Muscle of leg (tissue), 11 donors: ENCODE measurements around the gene OR1N1. TPM values are rescaled to one million over a fixed set of nuclear protein-coding genes. Genes with fewer than 3 reads are reported as not detected.
"Not testable (repeated sequence)": the region's sequence is repeated elsewhere in the genome, so short reads cannot be mapped to it uniquely, and the experiment has no call there.

Experiments
- DNase-seq: peaks from one replicate; pipeline ENCODE4 v3.0.0; 2013
- H3K27ac ChIP-seq: one replicate; pipeline ENCODE4 v1.5.1; 2013; ENCODE audit warnings: mild to moderate bottlenecking, low read length, control low read depth
- H3K27me3 ChIP-seq: one replicate; pipeline ENCODE4 v1.6.1; 2013; ENCODE audit warnings: low read length; ENCODE audit not compliant: control insufficient read depth, insufficient read depth
- H3K36me3 ChIP-seq: one replicate; pipeline ENCODE4 v1.6.1; 2013; ENCODE audit warnings: low read length; ENCODE audit not compliant: control insufficient read depth, insufficient read depth
- H3K4me1 ChIP-seq: one replicate; pipeline ENCODE4 v1.6.1; 2013; ENCODE audit warnings: low read length; ENCODE audit not compliant: control insufficient read depth, insufficient read depth
- H3K4me3 ChIP-seq: one replicate; pipeline ENCODE4 v1.5.1; 2013; ENCODE audit warnings: low read length, control low read depth
- H3K9me3 ChIP-seq: replicated peaks from 2 replicates; pipeline ENCODE4 v1.6.1; 2013; ENCODE audit warnings: low read depth, low read length; ENCODE audit not compliant: control insufficient read depth
- WGBS: methylation state at CpG from one replicate; pipeline ENCODE4 v1.1.5; 2013; ENCODE audit warnings: missing lambda C conversion rate; ENCODE audit not compliant: insufficient coverage; 5-methylcytosine and 5-hydroxymethylcytosine counted together
- polyA plus RNA-seq, 8 donors: library from polyadenylated mRNA; unstranded; fragments of 120-200 nt; gene quantifications; one replicate each; pipeline versions ENCODE4 v1.2.1 to v1.2.3, GENCODE V29; 2013; ENCODE audit warnings: inconsistent platforms in 1 of 8, low replicate concordance in 1 of 8; ENCODE audit not compliant: insufficient read length in 8 of 8, insufficient read depth in 1 of 8
- total RNA-seq: library from RNA; stranded (reverse); fragments of 120-200 nt; gene quantifications from one replicate; pipeline ENCODE4 v1.2.4, GENCODE V29; 2013

OR1N1 gene
- total and polyA plus RNA-seq, 9 donors, result not detected

- WGBS, result no CpG with 5 or more reads among the region's 1 CpG
- no peaks in the 10 kb centered on the region for H3K36me3 ChIP-seq
- H3K9me3 ChIP-seq, result peaks cover 2% of the 10 kb centered on the region
- H3K4me3 ChIP-seq, result no peak overlapping the region
- no peak for DNase-seq
- no peaks in the 10 kb centered on the region for H3K27me3 ChIP-seq
- no peaks in the 10 kb centered on the region for H3K4me1 ChIP-seq
- H3K27ac ChIP-seq, result no peak overlapping the region
Measured at GRCh38 chr9:122536134-122536533, 9.0 kb upstream of the OR1N1 start.

GRCh38 chr9:122531157-122531556 is 4.1 kb upstream of the OR1N1 start:
- 81% methylated on average over 3 of the region's 4 CpGs for WGBS
- not testable (repeated sequence) for DNase-seq, H3K36me3 ChIP-seq, H3K27me3 ChIP-seq, H3K9me3 ChIP-seq, H3K4me3 ChIP-seq, H3K27ac ChIP-seq, H3K4me1 ChIP-seq

- 77% methylated on average over 3 of the region's 10 CpGs for WGBS
- Histone ChIP-seq H3K36me3 (no peaks in the 10 kb centered on the region), H3K9me3 (no peaks in the 10 kb centered on the region), H3K27ac (no peak overlapping the region), H3K4me3 (no peak overlapping the region), H3K4me1 (no peaks in the 10 kb centered on the region), H3K27me3 (no peaks in the 10 kb centered on the region)
- no peak for DNase-seq
Measured at GRCh38 chr9:122526602-122527001, 491 bp downstream of the OR1N1 start.

- H3K27ac ChIP-seq, result no peak overlapping the region
- no peaks in the 10 kb centered on the region for H3K9me3 ChIP-seq
- no peak for DNase-seq
- no peaks in the 10 kb centered on the region for H3K27me3 ChIP-seq
- WGBS, result 87% methylated on average over 3 of the region's 3 CpGs
- H3K36me3 ChIP-seq, result no peaks in the 10 kb centered on the region
- H3K4me1 ChIP-seq, result no peaks in the 10 kb centered on the region
- H3K4me3 ChIP-seq, result no peak overlapping the region
Measured at GRCh38 chr9:122519376-122519775, 7.7 kb downstream of the OR1N1 start.

- Histone ChIP-seq H3K27ac (no peak within 1 kb of the TSS), H3K9me3 (no peaks in the 10 kb centered on the region), H3K4me3 (no peak within 1 kb of the TSS), H3K4me1 (no peaks in the 10 kb centered on the region), H3K36me3 (no peaks in the 10 kb centered on the region), H3K27me3 (no peaks in the 10 kb centered on the region)
- no CpG with 5 or more reads among the region's 4 CpGs for WGBS
- no peak for DNase-seq
Measured at GRCh38 chr9:122518841-122519240, 8.3 kb downstream of the OR1N1 start, which contains the start of gene OR1J4. OR1J4 (plus strand) TSS chr9:122519141; CDS start chr9:122519141, 0 bp downstream.

- Histone ChIP-seq H3K4me3 (no peak overlapping the region), H3K4me1 (no peaks in the 10 kb centered on the region), H3K27ac (no peak overlapping the region), H3K27me3 (no peaks in the 10 kb centered on the region), H3K36me3 (no peaks in the 10 kb centered on the region), H3K9me3 (no peaks in the 10 kb centered on the region)
- 52% methylated on average over 2 of the region's 2 CpGs for WGBS
- no peak for DNase-seq
Measured at GRCh38 chr9:122518226-122518625, 8.9 kb downstream of the OR1N1 start.

GRCh38 chr9:122510502-122510901 is 16.6 kb downstream of the OR1N1 start, which contains the start of gene OR1J2:
OR1J2 (plus strand) TSS chr9:122510802; CDS start chr9:122510802, 0 bp downstream.
- WGBS, result 79% methylated on average over 4 of the region's 6 CpGs
- H3K4me3 ChIP-seq, result no peak within 1 kb of the TSS
- no peaks in the 10 kb centered on the region for H3K4me1 ChIP-seq
- no peaks in the 10 kb centered on the region for H3K9me3 ChIP-seq
- no peaks in the 10 kb centered on the region for H3K27me3 ChIP-seq
- H3K36me3 ChIP-seq, result no peaks in the 10 kb centered on the region
- no peak for DNase-seq
- H3K27ac ChIP-seq, result no peak within 1 kb of the TSS

GRCh38 chr9:122506964-122507363 is 20.1 kb downstream of the OR1N1 start:
- Histone ChIP-seq H3K9me3 (no peaks in the 10 kb centered on the region), H3K27ac (no peak overlapping the region), H3K27me3 (no peaks in the 10 kb centered on the region), H3K4me1 (no peaks in the 10 kb centered on the region), H3K4me3 (no peak overlapping the region), H3K36me3 (no peaks in the 10 kb centered on the region)
- no CpG with 5 or more reads among the region's 2 CpGs for WGBS
- no peak for DNase-seq

GRCh38 chr9:122498883-122499288 is 28.2 kb downstream of the OR1N1 start:
- WGBS, result 80% methylated on average over 2 of the region's 2 CpGs
- peak; percentile 6 for DNase-seq
- H3K4me3 ChIP-seq, result no peak overlapping the region
- H3K4me1 ChIP-seq, result no peaks in the 10 kb centered on the region
- no peak overlapping the region for H3K27ac ChIP-seq
- H3K36me3 ChIP-seq, result no peaks in the 10 kb centered on the region
- peaks cover 2% of the 10 kb centered on the region for H3K27me3 ChIP-seq
- H3K9me3 ChIP-seq, result no peaks in the 10 kb centered on the region

GRCh38 chr9:122479062-122479461 is 48.0 kb downstream of the OR1N1 start:
- WGBS, result 72% methylated on average over 2 of the region's 5 CpGs
- H3K4me1 ChIP-seq, result no peaks in the 10 kb centered on the region
- no peaks in the 10 kb centered on the region for H3K27me3 ChIP-seq
- no peak for DNase-seq
- no peak overlapping the region for H3K27ac ChIP-seq
- H3K36me3 ChIP-seq, result no peaks in the 10 kb centered on the region
- H3K9me3 ChIP-seq, result no peaks in the 10 kb centered on the region
- H3K4me3 ChIP-seq, result no peak overlapping the region

GRCh38 chr9:122477826-122478225 is 49.3 kb downstream of the OR1N1 start, which contains the start of gene OR1J1:
OR1J1 (minus strand) TSS chr9:122477926; CDS start chr9:122477926, 0 bp downstream.
- Histone ChIP-seq H3K36me3 (no peaks in the 10 kb centered on the region), H3K9me3 (no peaks in the 10 kb centered on the region), H3K27me3 (no peaks in the 10 kb centered on the region), H3K27ac (no peak within 1 kb of the TSS), H3K4me3 (no peak within 1 kb of the TSS), H3K4me1 (no peaks in the 10 kb centered on the region)
- DNase-seq, result no peak
- WGBS, result 82% methylated on average over 5 of the region's 6 CpGs
